Limb (tissue), 2 donors: ENCODE measurements around the gene SRM.
"Not testable (repeated sequence)": the region's sequence is repeated elsewhere in the genome, so short reads cannot be mapped to it uniquely, and the experiment has no call there.

ENCODE experiments used
- DNase-seq, 2 donors: peaks; one replicate each; pipeline ENCODE4 v3.0.0-alpha.2; 2016; ENCODE audit errors: extremely low spot score in 2 of 2

Gene SRM

DNA sequence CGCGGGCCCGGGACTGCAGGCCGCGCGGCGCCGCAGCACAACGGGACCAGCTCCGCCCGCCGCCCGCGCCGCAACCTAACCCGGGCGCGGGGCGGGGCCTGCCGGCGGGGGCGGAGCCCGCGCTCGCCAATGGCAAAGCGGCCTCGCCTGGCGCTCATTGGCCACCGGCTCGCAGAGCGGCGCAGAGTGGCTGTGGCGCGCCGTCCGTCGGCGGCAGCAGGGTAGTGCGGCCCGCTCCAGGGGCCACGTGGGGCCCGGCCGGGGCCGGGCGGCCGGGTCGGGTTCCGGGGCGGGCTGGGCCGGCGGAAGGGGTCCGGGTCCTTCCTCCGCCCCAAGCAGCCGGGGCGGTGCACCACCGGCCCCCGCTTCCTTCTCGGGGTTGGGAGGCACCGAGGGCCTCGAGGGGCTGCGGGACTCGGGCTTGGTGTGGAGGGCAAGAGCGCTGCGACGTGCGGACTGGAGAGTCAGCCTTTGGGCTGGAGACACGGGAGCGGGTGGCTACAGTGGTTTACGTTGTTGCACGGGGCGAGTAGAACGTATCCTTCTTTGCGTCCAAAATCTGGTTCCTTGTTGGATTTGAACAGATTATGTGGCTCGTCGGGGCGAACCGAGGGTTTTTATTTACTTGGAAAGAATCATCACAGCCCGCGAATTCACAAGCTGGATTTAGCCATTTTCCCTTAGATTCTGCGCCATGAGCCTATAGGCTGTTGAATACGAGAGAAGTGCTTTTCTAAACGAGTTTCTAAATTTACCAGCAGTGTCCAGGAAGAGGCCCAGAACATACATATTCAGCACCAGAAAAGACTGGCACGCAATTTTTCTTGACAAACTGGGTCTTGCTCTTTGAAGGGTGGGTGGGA is at the start of gene SRM:
Gene SRM, minus strand, starts transcription at position 51 of the 863 bp plus-strand sequence. CDS start 75 bp downstream, outside the sequence.
- DNase-seq = peak; percentile 93 to 94

DNA sequence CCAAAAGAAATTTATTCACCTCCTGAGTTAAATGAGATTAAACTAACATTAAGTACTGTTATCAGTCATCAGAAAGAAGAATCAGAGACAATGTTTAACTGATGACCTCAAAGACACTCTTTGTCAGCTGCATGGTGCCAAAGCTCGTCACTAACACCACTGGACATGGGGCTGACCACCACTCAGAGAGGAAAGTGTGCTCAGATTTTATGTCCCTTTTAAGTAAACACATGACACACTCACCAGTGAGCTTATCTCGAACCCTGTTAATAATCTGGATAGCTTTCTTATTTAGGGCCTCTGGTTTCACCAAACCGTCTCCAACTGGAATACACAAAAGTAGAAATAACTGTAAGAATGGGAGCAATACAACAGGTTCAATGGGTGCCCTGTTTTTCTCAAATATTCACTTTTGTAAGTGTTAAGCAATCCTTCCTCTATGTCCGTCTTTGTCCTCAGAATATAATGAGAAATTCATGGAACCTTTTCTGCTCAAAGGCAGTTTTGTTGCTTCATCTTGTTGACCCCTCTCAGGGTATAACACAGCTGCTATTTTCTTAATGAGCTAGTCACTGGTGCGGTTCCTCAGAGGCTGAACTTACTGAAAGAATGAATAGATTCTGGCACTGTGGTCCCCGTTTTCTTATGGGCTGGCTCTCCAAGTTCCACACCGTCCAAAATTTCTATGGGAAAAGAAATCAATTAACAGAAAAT is 49.4 kb upstream of the SRM start:
- DNase-seq = no peak

DNA sequence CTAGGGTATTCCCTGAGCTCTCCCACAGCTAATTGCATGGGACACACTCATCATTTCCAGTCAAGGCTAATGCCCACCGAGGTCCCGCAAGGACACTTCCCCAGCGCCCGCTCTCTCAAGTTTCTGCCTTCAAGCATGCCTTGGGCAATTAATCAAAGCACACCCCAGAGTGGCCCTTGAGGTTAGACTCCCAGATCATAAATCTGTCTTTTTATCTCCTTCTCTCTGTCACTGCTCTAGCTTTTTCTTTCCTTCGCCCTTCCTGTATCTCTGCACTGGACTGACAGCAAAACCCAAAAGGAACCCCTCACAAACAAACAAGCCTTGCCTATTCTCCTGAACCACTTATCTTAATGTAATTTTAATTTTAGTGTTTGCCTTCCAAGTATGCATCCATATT is 47.8 kb upstream of the SRM start:
- no peak for DNase-seq

DNA sequence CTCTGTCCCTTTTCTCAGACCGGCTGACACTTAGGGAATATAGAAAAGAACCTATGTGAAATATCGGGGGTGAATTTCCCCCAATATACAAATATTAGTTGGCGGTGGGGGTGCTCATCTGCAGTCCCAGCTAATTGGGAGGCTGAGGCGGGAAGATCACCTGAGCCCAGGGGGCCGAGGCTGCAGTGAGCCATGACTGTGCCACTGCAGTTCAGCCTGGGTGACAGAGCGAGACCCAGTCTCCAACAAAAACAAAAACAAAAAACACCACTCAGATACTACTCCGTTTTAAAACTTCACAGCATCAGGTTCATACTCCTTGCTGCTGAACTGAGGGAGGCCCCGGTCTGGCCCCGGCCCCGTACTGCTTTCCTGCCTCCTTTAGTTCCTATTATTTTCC is 45.8 kb upstream of the SRM start:
- no peak for DNase-seq

DNA sequence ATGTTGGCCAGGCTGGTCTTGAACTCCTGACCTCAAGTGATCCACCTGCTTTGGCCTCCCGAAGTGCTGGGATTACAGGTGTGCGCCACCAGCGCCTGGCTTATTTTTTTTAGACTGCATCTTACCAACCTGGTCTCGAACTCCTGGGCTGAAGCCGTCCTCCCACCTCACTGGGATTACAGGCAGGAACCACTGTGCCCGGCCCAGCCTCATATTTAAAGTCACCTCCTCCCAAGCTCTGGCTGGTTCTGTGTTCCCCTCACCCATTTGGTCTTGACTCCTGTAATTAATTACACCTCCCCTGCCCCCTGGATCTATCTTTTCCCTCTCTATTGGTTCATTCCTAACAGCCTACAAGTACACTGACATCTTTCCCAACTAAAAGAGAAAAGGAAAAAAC is 41.5 kb upstream of the SRM start:
- no peak for DNase-seq

DNA sequence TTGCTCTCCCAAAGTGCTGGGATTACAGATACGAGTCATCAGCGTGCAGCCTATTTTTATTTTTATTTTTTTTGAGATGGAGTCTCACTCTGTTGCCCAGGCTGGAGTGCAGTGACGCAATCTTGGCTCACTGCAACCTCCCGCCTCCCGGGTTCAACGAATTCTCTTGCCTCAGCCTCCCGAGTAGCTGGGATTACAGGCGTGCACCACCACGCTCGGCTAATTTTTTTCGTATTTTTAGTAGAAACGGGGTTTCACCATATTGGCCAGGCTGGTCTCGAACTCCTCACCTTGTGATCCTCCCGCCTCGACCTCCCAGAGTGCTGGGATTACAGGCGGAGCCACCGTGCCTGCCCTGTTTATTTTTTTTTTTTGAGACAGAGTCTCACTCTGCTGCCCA is 41.0 kb upstream of the SRM start:
- DNase-seq = not testable (repeated sequence)

DNA sequence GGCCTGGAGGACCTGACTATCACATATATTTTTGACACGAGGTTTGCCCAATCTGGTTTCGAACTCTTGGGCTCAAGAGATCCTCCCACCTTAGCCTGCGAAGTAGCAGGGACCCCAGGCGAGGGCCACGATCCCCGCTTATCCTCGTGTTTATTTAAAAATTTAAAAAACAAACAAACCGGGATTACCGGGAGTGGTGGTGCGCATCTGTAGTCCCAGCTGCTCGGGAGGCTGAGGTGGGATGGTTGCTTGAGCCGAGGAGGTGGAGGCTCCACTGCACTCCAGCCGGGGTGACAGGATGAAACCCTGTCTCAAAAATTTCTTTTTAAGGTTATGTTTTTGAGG is 40.3 kb upstream of the SRM start:
- no peak for DNase-seq

DNA sequence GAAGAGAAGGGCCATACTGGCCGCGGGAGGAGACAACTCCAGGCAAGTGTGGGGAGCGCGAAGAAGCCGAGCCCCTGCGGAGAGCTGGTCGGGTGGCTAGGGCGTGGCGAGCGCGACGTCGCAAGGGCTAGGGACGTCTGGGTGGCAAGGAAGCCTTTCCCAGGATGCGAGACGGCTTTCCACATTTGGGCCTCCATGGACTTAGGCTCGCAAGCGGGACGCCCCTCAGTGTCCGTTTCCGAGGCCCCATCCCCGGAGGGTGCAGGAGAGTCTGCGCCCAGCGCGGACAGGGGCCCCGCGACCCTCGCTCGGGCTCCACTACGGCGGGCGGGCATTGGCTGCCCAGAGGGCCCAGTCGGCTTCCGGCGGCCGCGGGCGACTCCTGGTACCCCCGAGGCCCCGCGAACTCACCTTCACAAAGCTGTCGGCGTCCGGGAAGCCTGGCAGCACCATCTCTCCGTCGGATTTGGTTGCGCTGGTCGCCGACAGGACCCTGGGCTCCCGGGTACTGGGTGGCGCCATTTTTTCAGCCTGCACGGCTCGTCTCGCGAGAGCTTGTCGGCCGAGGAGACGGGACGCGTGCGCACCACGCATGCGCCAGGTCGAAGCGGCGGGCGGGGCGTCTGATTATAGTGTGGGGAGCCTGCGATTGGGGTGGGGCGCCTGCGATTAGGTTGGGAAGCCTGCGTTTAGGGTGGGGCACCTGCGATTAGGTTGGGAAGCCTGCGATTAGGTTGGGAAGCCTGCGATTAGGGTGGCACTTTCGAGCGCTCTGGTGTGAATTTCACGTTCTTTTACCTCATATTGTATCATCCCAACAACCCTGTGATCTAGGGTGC is 39.7 kb upstream of the SRM start, which contains the start of gene EXOSC10:
Gene EXOSC10, minus strand, starts transcription at position 560 of the 839 bp plus-strand sequence. Its CDS starts 38 bp downstream, at position 522.
- peak; percentile 96 to 99 for DNase-seq

DNA sequence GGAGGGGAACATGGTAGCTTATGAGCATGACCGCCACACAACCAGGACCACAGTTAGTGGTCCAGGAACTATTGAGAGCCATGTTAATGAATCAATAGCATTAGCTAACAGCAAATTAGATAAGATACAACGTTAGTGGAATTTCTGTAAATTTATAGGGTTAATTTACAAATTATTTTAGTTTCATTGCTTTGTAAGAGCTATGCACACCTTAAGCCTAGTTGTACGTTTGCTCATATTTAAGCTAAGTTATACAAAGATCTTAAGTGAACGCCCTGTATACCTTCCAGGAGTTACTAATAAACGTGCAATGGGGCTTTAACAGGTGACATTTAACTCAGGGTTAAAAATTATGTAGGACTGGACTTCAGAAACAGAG is 39.1 kb upstream of the SRM start:
- DNase-seq = no peak

DNA sequence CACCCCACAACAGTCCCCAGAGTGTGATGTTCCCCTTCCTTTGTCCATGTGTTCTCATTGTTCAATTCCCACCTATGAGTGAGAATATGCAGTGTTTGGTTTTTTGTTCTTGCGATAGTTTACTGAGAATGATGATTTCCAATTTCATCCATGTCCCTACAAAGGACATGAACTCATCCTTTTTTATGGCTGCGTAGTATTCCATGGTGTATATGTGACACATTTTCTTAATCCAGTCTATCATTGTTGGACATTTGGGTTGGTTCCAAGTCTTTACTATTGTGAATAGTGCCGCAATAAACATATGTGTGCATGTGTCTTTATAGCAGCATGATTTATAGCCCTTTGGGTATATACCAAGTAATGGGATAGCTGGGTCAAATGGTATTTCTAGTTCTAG is 24.0 kb upstream of the SRM start:
- not testable (repeated sequence) for DNase-seq

DNA sequence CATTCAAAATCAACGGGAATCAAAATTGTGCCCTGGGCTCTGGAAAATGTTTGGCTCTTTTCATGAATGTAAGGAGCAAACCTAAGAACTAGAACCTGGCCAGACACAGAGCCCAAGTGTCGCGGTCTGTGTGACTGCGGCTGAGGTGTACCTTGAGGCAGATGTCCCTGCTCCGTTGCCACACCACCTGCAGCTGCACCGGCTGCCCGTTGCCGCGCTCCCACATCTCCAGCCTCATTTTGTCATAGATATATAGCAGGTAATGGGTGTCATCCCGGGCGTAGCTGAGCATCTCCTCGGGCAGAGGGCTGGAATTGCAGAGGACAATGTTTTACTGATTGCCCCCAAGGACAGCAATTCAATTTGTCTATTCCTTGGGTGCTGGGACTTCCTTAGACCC is 21.1 kb upstream of the SRM start:
- no peak for DNase-seq

DNA sequence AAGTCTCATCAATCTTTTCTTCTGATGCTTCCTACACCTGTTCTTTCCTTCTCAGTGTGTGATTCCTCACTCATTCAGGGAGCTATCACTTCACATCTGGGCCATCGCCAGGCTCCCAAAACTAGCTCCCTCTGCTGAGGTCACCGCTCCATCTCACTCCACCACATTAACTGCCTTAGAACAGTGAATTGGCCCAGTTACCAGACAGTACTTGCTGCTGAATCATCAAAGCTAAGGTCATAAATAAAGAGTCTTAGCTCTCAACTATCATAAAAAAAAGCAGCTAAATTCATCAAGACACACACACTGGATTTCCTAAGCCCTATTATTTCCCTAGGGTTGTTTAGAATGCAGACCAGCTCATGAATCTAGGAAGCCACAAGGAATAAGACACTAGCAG is 18.8 kb upstream of the SRM start:
- DNase-seq = no peak

DNA sequence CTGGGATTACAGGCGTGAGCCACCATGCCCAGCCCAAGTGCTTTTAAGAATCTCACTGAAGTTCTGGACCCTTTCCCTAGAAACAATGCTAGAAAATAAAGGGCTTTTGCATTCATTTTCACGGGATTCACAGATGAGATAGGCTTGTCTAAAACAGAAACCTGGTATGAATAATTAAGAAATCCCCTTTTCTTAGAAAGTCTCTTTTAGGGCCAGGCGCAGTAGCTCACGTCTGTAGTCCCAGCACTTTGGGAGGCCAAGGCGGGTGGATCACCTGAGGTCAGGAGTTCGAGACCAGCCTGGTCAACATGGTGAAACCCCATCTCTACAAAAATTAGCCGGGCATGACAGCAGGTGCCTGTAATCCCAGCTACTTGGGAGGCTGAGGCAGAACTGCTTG is 13.6 kb upstream of the SRM start:
- DNase-seq = not testable (repeated sequence)

DNA sequence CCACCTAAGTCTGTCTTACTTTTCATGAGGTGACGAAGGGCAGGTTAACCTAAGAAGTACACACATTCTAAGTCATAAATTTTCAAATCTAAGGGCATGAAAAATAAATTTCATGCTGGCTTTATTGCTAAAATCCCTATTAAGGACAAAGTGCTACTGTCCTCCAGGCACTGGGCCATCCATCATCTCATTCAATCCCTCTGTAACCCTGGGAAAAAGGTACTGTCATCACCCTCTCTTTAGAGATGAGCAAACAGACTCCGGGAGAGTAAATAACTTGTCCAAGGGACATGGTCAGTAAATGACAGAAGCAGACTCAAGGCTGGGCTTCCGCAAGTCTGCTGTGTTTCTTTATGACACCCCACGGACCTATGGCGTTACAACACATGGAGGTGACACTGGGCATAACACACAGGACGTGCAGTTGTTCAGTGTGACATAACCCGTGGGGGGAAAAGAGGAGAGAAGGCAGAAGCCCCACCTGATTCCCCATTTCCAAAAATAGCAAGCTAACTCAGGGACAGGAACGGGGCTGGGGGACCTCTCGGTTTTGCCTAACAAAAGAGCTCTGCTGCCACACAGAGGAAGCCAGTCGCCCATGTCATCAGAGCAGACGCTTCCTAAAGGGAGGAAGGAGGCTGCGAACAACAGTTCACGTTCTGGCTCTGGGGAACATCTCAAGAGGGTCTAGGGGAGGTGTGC is 12.5 kb upstream of the SRM start:
- no peak for DNase-seq

DNA sequence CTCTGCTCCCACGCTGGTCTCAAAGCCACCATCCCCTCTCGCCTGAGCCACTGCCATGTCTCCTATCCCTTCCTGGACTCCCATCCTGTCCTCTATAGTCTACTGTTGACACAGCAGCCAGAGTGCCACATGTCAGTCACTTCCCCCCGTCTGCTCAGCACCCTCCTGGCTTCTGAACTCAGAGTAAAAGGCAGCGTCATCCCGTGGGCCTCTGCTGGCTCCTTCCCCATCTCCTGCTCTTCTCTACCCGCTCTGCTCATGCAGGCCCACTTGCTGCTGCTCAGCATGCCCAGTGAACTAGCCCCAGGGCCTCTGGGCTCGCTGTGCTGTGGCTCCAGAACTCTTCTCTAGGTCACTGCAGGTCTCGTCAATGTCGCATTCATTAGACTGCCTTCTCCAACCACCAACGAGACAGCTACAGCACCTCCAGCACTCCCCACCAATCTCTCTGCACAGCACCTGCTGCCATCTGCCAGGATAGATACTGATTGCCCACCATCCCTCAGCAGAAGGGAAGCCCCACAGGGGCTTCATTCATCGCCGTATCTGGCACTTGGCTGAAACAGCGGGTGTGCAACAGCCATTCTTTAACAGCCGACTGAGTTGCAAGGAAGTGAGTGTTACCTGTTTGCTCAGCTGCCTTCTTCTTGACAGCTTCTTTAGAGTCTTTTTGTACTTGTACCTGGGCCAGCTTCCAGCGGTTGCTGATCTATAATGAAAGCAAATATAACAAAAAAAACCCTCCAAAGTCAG is 11.8 kb upstream of the SRM start:
- no peak for DNase-seq

DNA sequence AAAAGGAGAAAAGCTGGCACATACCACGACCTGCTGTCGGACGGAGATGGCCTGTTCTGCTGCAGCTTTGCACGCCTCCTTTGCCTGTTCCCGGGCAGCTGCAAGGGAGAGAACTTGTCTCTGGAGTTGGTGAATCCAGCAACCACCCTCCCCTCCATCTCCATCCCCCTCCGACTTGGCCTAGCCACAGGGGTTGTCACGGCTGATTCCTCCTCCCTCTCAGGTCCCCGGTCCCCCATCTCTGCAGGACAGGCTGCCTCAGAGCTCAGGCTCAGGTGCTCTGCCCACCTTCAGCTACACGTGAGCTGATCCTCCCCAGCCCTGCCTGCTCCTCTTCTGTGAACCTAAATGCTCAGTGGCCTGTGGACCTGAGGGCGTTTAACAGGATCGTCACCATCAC is 11.1 kb upstream of the SRM start:
- no peak for DNase-seq

DNA sequence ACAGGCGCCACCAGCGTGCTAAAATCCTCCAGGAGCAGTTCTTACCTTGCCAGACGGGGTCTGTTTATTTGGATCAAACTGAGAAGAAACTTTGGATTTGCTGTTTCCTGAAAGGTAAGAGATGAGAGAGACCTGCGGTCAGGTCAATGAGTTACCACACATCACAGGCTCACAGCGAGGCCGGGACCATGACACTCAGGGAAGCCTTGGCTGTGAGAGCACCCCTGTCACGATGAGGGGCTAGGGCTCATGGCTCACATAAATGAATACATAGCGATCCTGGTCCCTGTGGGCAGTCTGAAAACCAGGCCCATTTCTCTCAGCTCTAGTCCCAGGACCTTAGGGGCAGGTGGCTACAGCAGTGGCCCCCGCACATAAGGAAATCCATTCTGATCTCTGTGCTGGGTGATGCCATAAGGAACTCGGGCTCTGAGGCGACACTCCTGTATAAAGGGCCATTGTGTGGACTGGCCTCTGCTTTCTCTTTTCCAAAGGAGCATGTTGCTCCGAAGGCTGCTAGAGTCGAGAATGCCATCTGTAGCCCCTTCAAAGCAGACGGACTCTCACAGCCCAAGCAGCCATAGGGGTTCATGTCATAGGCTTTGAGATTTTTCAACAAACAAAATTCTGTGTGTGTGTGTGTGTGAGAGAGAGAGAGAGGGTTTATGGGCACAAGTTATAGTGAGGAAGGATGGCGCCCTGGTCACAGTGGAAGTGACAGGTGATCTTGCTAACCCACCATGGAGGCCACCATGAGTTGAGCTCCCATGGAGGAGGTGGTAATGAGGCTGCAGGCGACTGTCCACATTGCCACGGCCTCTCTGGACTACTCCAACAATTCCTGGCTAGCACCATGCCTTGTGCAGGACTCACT is 9.0 kb upstream of the SRM start:
- no peak for DNase-seq

DNA sequence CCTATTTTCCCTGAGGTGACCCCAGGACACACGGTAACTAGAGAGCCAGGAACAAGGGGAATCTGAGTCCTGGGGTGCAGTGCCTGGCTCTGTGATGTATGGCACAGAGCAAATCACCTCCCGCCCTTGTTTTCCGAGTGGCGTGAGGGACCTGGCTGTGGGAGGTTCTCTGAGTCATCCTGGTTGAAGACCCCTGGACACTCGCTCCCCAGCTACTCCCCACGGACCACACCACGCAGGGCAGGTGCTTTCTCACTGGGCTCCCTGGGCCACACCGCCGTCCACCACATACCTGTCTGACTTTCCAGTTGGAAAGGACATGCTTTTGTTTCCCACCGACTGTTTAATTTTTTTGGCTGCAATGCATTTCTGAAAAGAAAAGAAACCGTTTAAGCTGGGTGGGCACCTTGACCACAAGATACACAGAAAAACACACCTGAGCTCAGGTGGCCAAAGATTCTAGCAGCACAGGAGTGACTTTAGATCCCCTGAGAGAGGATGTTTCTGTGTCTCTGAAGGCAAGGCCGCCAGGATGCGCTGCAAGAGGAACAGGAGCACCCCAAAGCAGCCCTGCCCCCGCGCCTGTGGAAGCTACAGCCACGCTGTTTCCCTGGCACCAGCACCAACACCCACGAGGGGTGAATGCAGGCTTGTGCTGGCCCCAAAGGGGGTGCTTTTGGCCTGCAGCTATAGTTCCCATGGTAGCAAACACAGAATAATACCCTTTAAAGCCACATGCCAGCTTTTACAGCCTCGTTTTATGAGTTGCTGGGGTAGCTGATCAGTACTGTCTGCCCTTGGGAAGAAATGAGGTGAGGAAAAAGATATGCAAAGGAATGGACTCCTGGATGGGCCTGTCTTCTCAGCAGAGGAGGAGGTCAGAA is 8.1 kb upstream of the SRM start:
- DNase-seq = no peak

DNA sequence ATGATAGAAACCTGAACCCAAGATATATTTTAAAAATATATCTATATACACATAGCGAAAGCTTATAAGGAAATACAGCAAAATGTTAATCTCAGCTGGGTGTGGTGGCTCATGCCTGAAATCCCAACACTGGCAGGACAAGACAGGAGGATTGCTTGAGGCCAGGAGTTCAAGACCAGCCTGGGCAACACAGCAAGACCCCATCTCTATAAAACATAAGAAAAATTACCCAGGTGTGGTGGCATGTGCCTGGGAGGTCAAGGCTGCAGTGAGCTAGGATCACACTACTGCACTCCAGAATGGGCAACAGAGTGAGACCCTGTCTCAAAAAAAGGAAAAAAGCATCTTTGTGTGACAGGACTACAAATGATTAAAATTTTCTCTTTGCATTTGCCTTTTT is 6.0 kb upstream of the SRM start:
- no peak for DNase-seq
